ENCODE results near the gene PTPRA. TPM values are rescaled to one million over a fixed set of nuclear protein-coding genes. Genes with fewer than 3 reads are reported as not detected.

The PTPRA gene
- total RNA-seq, 1 experiment from 2014 or later: 29.3 TPM

- CTCF ChIA-PET: no interaction called here
- Mint-ChIP-seq H3K27me3 (ENCODE audit: insufficient read depth, unreplicated experiment) (no peaks in the 10 kb centered on the region), H3K36me3 (ENCODE audit: insufficient read depth, unreplicated experiment) (no peaks in the 10 kb centered on the region), H3K9me3 (ENCODE audit: unreplicated experiment) (no peaks in the 10 kb centered on the region), H3K27ac (ENCODE audit: low read depth, unreplicated experiment) (no peak overlapping the region), H3K4me1 (ENCODE audit: insufficient read depth, unreplicated experiment) (peaks cover 5% of the 10 kb centered on the region), H3K4me3 (ENCODE audit: unreplicated experiment) (no peak overlapping the region)
- intact Hi-C loops (cut with micrococcal nuclease): no loop called here
- DNase-seq (ENCODE audit: unreplicated experiment): no peak
- no TSS peak for BruUV-seq (replicated peaks)
- TF ChIP-seq CTCF (IDR thresholded peaks at IDR 0.05; ENCODE audit: unreplicated experiment): no peak
- POLR2A ChIA-PET: no interaction called here
Measured at GRCh38 chr20:2909953-2910352, 36.7 kb downstream of the PTPRA start.

GRCh38 chr20:2911200-2911599, 37.9 kb downstream of the PTPRA start:
- intact Hi-C loops (cut with micrococcal nuclease): no loop called here
- no peaks in the 10 kb centered on the region for H3K36me3 Mint-ChIP-seq (ENCODE audit: insufficient read depth, unreplicated experiment)
- H3K9me3 Mint-ChIP-seq (ENCODE audit: unreplicated experiment): no peaks in the 10 kb centered on the region
- no peak for TF ChIP-seq CTCF (IDR thresholded peaks at IDR 0.05; ENCODE audit: unreplicated experiment)
- H3K27ac Mint-ChIP-seq (ENCODE audit: low read depth, unreplicated experiment): no peak overlapping the region
- CTCF ChIA-PET: no interaction called here
- H3K4me3 Mint-ChIP-seq (ENCODE audit: unreplicated experiment): no peak overlapping the region
- H3K27me3 Mint-ChIP-seq (ENCODE audit: insufficient read depth, unreplicated experiment): no peaks in the 10 kb centered on the region
- POLR2A ChIA-PET: interaction anchor here (1.4 kb wide), 1 partner anchor 38 kb away, joined by 3 read pairs; the partner anchor contains the start of gene PTPRA
- peaks cover 5% of the 10 kb centered on the region for H3K4me1 Mint-ChIP-seq (ENCODE audit: insufficient read depth, unreplicated experiment)
- DNase-seq (ENCODE audit: unreplicated experiment): no peak
- BruUV-seq (replicated peaks): no TSS peak

GRCh38 chr20:2914160-2914559, 40.9 kb downstream of the PTPRA start:
- H3K4me3 Mint-ChIP-seq (ENCODE audit: unreplicated experiment): no peak overlapping the region
- POLR2A ChIA-PET: interaction anchor here (0.6 kb wide), 1 partner anchor 469 kb away, joined by 3 read pairs; no protein-coding TSS in a partner anchor

GRCh38 chr20:2917266-2917665, 44.0 kb downstream of the PTPRA start:
- Mint-ChIP-seq H3K27ac (ENCODE audit: low read depth, unreplicated experiment) (no peak overlapping the region), H3K9me3 (ENCODE audit: unreplicated experiment) (no peaks in the 10 kb centered on the region), H3K4me1 (ENCODE audit: insufficient read depth, unreplicated experiment) (peaks cover 10% of the 10 kb centered on the region), H3K27me3 (ENCODE audit: insufficient read depth, unreplicated experiment) (no peaks in the 10 kb centered on the region), H3K4me3 (ENCODE audit: unreplicated experiment) (no peak overlapping the region), H3K36me3 (ENCODE audit: insufficient read depth, unreplicated experiment) (no peaks in the 10 kb centered on the region)
- POLR2A ChIA-PET: interaction anchor here (1.1 kb wide), 1 partner anchor 11 kb away, joined by 7 read pairs; no protein-coding TSS in a partner anchor
- CTCF ChIA-PET: interaction anchor here (0.5 to 0.6 kb wide), 2 partner anchors 68 to 393 kb away, joined by 3 read pairs; no protein-coding TSS in a partner anchor
- intact Hi-C loops (cut with micrococcal nuclease): no loop called here
- DNase-seq (ENCODE audit: unreplicated experiment): no peak
- no TSS peak for BruUV-seq (replicated peaks)
- no peak for TF ChIP-seq CTCF (IDR thresholded peaks at IDR 0.05; ENCODE audit: unreplicated experiment)

More at GRCh38 chr20:2914160-2914559, 40.9 kb downstream of the PTPRA start:
- intact Hi-C loops (cut with micrococcal nuclease): loop anchor here (1.0 kb wide), 1 partner anchor 87 kb away; no protein-coding TSS in a partner anchor
- peak; percentile 31 for DNase-seq (ENCODE audit: unreplicated experiment)
- no peaks in the 10 kb centered on the region for H3K36me3 Mint-ChIP-seq (ENCODE audit: insufficient read depth, unreplicated experiment)
- no peak for TF ChIP-seq CTCF (IDR thresholded peaks at IDR 0.05; ENCODE audit: unreplicated experiment)
- no peaks in the 10 kb centered on the region for H3K4me1 Mint-ChIP-seq (ENCODE audit: insufficient read depth, unreplicated experiment)
- H3K27me3 Mint-ChIP-seq (ENCODE audit: insufficient read depth, unreplicated experiment): no peaks in the 10 kb centered on the region
- BruUV-seq (replicated peaks): no TSS peak
- H3K9me3 Mint-ChIP-seq (ENCODE audit: unreplicated experiment): no peaks in the 10 kb centered on the region
- H3K27ac Mint-ChIP-seq (ENCODE audit: low read depth, unreplicated experiment): no peak overlapping the region
- CTCF ChIA-PET: interaction anchor here (0.6 to 2.3 kb wide), 5 partner anchors 9 to 87 kb away, joined by 3 to 7 read pairs (median 3); no protein-coding TSS in a partner anchor
